Cardiac fibroblast (primary cell): Measurements from ENCODE around the gene PYHIN1.
A peak's percentile ranks its signal among the peaks of the same experiment; 100 is the strongest.

Experiments used
- DNase-seq, 2 donors: peaks; one replicate each; pipeline versions ENCODE4 v3.0.0 to v3.0.0-alpha.2; 2010; ENCODE audit warnings: low read depth in 2 of 2
- H3K4me3 ChIP-seq, 2 donors: replicated peaks in 1 of 2; 1 replicate in 1 of 2; 2 replicates in 1 of 2; pipeline ENCODE4 v1.5.1; 2011; ENCODE audit warnings: low read depth in 2 of 2, low read length in 2 of 2, mild to moderate bottlenecking in 2 of 2, moderate library complexity in 1 of 2
- CTCF ChIP-seq: IDR thresholded peaks from one replicate; pipeline ENCODE4 v1.5.1; 2011; ENCODE audit warnings: low read depth, mild to moderate bottlenecking, low read length, inconsistent platforms

PYHIN1 gene

GRCh38 chr1:158972841-158973240 is 41.5 kb downstream of the PYHIN1 start:
- TF ChIP-seq CTCF, result no peak
- H3K4me3 ChIP-seq, result no peak overlapping the region
- DNase-seq, result peak; percentile 5 to 20

GRCh38 chr1:158976219-158976618 is 44.9 kb downstream of the PYHIN1 start:
- no peak for TF ChIP-seq CTCF
- no peak overlapping the region for H3K4me3 ChIP-seq
- no peak for DNase-seq

- no peak for TF ChIP-seq CTCF
- no peak overlapping the region for H3K4me3 ChIP-seq
- no peak for DNase-seq
Observed at GRCh38 chr1:158978730-158979129, 47.4 kb downstream of the PYHIN1 start.

- no peak for TF ChIP-seq CTCF
- DNase-seq, result peak in 1 of 2 donors; percentile 50
- no peak overlapping the region for H3K4me3 ChIP-seq
Observed at GRCh38 chr1:158979229-158979628, 47.9 kb downstream of the PYHIN1 start.

DNA sequence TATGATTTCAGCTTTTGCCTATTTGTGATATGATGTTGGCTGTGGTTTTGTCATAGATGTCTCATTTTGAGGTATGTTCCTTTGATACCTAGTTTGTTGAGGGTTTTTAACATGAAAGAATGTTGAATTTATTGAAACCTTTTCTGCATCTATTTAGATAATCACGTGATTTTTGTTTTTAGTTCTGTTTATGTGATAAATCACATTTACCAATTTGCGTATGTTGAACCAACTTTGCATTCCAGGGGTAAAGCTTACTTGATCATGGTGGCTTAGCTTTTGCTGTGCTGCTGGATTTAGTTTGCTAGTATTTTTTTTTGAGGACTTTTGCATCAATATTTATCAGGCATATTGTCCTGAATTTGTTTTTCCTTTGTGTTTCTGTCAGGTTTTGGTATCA is 51.9 kb downstream of the PYHIN1 start:
- no peak for TF ChIP-seq CTCF
- DNase-seq, result no peak
- no peak overlapping the region for H3K4me3 ChIP-seq

GRCh38 chr1:158984386-158984785 is 53.0 kb downstream of the PYHIN1 start:
- no peak for TF ChIP-seq CTCF
- no peak overlapping the region for H3K4me3 ChIP-seq
- DNase-seq, result no peak

- no peak for DNase-seq
- no peak for TF ChIP-seq CTCF
Observed at GRCh38 chr1:158989424-158989823, 58.1 kb downstream of the PYHIN1 start.

More at GRCh38 chr1:158989424-158989823, 58.1 kb downstream of the PYHIN1 start:
- H3K4me3 ChIP-seq, result no peak overlapping the region
